GM12873 (cell line): ENCODE results near the gene SLK.

Source experiments
- TF ChIP-seq, protein P1 (sequence below): IDR thresholded peaks from 2 replicates; pipeline ENCODE4 v1.5.1; 2012; ENCODE audit warnings: low read depth, mild to moderate bottlenecking, moderate library complexity, low read length, control low read depth; ENCODE audit not compliant: insufficient read depth; ENCODE audit errors: missing control alignments

Gene SLK

DNA sequence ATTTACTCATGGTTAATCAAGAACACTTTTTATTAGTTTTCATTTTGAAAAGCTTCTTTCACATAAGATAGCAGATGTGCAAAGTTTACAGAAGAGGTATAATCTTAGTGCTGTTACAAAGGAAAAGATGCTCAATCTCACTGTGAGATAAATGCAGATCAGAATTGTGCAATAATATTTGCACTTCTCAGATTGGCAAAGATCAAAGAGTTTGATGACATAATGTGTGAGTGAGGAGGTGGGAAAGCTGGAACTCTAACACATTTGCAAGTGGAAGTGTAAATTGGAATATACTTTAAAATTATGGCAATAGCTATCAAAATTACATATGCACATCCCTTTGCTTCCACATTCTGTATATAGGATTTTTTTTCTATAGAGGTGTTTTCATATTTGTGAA is 27.4 kb upstream of the SLK start:
- TF ChIP-seq, protein P1, sequence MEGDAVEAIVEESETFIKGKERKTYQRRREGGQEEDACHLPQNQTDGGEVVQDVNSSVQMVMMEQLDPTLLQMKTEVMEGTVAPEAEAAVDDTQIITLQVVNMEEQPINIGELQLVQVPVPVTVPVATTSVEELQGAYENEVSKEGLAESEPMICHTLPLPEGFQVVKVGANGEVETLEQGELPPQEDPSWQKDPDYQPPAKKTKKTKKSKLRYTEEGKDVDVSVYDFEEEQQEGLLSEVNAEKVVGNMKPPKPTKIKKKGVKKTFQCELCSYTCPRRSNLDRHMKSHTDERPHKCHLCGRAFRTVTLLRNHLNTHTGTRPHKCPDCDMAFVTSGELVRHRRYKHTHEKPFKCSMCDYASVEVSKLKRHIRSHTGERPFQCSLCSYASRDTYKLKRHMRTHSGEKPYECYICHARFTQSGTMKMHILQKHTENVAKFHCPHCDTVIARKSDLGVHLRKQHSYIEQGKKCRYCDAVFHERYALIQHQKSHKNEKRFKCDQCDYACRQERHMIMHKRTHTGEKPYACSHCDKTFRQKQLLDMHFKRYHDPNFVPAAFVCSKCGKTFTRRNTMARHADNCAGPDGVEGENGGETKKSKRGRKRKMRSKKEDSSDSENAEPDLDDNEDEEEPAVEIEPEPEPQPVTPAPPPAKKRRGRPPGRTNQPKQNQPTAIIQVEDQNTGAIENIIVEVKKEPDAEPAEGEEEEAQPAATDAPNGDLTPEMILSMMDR: no peak

DNA sequence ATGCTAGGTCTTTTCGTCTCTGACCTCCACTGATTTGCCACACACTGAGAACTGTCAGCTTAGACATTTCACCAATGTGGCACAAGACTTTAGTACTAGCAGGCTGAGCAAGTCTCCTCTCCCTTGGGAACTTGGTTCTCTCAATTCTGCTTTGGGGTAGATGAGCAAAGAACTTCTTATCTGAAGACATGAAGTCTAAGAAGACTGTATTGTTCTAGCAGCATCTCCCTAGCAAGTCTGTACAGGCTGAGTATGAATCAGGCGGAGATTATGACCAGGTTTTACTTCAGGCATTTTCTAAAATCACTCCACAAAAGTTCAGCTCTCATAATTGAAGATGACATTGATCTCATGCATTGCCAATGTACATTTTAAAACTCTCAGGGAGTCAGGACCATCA is 25.1 kb upstream of the SLK start:
- TF ChIP-seq, protein P1: no peak

DNA sequence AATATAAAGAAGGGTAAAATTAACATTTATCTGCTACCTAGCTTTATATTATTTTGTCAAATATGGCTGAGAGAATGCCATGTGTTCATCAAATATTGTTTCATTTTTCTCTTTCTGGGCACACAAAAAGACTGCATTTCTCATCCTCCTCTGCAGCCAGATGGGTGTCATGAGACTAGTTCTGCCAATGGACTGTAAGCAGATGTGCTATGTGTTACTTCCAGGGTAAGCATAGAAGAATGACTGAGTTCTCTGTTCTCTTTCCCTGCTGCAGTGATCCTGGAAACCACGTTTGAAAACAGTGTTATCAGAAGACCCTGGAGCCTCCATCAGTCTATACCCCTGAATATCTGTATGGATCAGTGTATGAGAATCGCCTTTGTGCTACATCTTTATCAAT is 24.1 kb upstream of the SLK start:
- TF ChIP-seq, protein P1: no peak

DNA sequence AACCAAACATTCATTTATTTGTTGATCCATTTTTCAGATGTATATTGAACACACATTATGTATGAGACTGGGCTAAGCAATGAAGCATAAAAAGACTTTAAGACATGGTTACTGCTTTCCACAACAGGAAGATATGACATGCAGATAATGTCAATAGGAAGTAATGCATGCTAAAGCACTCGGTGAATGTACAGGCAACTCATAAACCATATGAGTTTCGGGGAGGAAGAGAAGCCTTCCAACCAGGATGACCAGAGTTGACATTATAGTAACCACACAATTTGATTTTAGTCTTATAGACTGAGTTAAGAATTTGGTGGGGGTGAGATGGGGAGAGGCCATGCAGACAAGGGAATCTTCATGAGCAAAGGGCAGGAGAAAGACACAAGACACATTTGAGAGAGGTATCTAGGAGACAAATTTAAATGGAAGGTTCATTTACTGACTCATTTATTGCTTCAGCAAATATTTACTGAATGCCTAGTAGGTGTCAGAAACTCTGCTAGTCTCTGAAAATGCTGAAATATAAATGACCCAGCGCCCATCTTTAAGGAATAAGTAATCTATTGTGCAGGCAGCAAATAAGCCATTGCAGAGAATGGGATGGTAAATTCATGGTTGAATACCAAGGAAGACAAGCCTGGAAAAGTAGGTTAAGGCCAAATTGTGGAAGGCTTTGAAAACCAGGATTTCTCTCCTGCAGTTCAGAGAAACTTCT is 19.0 kb upstream of the SLK start:
- TF ChIP-seq, protein P1: no peak

DNA sequence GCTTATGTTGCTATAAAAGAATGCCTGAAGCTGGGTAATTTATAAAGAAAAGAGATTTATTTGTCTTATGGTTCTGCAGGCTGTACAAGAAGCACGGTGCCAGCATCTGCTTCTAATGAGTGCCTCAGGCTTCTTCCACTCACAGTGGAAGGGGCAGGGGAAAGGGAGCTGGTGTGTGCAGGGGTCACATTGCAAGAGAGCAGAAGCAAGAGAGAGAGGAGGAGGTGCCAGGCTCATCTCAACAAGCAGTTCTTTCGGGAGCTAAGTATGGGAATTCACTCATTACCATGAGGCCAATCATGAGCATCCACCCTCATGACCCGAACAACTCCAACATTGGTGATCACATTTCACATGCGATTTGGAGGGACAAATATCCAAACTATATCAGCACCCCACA is 17.2 kb upstream of the SLK start:
- TF ChIP-seq, protein P1: no peak

DNA sequence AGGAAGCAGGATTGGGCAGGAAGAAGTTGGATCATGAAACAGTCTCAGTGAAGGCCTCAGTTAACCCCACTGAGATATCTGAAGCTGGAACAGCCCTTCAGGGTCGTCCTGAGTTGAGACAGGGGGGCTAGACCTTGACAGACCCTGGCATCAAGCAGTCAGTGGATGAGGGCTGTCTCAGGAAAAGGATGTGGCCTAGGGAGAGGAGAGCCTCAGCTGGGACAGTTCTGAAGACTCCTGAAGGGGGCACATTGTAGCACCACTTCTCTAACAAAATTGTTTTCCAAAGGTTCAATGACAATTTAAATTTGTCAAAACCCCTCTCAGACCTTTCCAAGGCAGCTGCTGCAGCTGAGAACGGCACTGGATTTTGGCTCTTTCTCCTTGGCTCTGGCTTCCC is 15.8 kb upstream of the SLK start:
- TF ChIP-seq, protein P1: no peak

DNA sequence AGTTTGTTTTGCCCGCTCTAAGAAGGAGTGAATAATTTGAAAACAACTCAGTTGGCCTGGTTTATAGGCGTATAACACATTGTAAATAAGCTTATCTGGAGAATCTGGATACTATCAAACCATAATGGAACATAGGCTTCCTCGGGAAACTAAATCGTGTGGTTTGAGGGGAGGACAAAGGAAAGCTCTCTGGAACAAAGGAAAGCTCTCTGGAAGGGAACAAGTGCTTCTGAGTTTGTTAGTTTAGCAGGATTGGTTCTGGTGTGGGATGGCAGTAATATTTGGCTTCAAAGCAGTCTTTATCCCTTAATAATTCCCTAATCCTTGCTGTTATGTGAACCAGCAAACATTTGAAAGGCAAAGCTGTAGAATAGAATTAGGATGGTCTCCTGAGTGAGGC is 15.0 kb upstream of the SLK start:
- TF ChIP-seq, protein P1: no peak
